Spleen (tissue), 7 donors: ENCODE results near the gene DMRT2.

ENCODE experiments used
- POLR2A ChIP-seq, 3 donors: fragments of 450-650 bp; IDR thresholded peaks; one replicate each; pipeline ENCODE4 v1.5.1; 2017; ENCODE audit warnings: antibody characterized with exemption in 3 of 3, mild to moderate bottlenecking in 1 of 3
- POLR2AphosphoS5 ChIP-seq, 3 donors: sonication (generic); formaldehyde crosslinking; IDR thresholded peaks; one replicate each; pipeline ENCODE4 v1.5.1; 2017; ENCODE audit warnings: antibody characterized with exemption in 3 of 3
- TF ChIP-seq, protein P1 (sequence below), 11 experiments: fragments of 200-600 bp in 7 of 11; fragments of 450-650 bp in 4 of 11; sonication (generic) in 4 of 11; IDR thresholded peaks in 8 of 11; conservative IDR thresholded peaks in 3 of 11; 1 replicate in 7 of 11; 2 replicates in 4 of 11; pipeline versions ENCODE4 v1.4.0 to v1.8.0; 2016 to 2021; ENCODE audit warnings: antibody characterized with exemption in 11 of 11, inconsistent platforms in 4 of 11, mild to moderate bottlenecking in 1 of 11
- donor health status: DM: no; HTN: no; CAD: no; lungs with moderate emphysema.
- donor health status: DM: no; HTN: no; CAD: no.
- donor health status: DM: no; HTN: no; CAD: no.

DNA sequence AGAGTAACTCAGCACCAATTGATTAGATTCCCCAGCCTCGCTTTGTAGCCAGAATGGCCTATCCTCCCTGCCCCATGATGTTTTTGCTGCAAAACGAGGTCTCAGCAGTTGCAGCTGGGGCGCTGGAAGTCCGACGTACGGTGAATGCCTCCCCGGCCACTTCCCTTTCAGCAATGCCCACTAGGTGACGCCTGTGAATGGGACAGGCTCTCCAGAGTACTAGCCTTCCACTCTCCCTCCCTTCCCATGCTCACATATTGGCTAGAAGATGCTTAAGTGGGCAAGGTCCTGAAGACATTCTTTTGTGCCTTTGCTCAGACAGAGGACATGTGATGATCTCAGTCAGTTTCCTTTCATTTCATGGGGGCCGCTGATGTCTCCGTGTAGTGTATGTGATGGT lies 50.8 kb downstream of the DMRT2 start:
- TF ChIP-seq POLR2A (IDR thresholded peaks at IDR 0.05) (no peak), POLR2AphosphoS5 (IDR thresholded peaks at IDR 0.05) (no peak)
- TF ChIP-seq, protein P1, sequence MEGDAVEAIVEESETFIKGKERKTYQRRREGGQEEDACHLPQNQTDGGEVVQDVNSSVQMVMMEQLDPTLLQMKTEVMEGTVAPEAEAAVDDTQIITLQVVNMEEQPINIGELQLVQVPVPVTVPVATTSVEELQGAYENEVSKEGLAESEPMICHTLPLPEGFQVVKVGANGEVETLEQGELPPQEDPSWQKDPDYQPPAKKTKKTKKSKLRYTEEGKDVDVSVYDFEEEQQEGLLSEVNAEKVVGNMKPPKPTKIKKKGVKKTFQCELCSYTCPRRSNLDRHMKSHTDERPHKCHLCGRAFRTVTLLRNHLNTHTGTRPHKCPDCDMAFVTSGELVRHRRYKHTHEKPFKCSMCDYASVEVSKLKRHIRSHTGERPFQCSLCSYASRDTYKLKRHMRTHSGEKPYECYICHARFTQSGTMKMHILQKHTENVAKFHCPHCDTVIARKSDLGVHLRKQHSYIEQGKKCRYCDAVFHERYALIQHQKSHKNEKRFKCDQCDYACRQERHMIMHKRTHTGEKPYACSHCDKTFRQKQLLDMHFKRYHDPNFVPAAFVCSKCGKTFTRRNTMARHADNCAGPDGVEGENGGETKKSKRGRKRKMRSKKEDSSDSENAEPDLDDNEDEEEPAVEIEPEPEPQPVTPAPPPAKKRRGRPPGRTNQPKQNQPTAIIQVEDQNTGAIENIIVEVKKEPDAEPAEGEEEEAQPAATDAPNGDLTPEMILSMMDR (IDR thresholded peaks at IDR 0.05 in 8 of 11, conservative IDR thresholded peaks at IDR 0.05 in 3 of 11): no peak
